HepG2 (cell line): ENCODE results near the gene HOXC4.
"Not testable (repeated sequence)": the region's sequence is repeated elsewhere in the genome, so short reads cannot be mapped to it uniquely, and the experiment has no call there.

Experiments
- E2F5 ChIP-seq: sonication (generic); formaldehyde crosslinking; conservative IDR thresholded peaks from 2 replicates; pipeline ENCODE4 v1.4.0; 2020; ENCODE audit warnings: missing genetic modification reagents
- FOXM1 ChIP-seq: sonication (generic); formaldehyde crosslinking; IDR thresholded peaks from 2 replicates; pipeline ENCODE4 v1.5.0; 2020; ENCODE audit warnings: missing genetic modification reagents
- NFE2L2 ChIP-seq: fragments of 150-350 bp; IDR thresholded peaks from 2 replicates; pipeline ENCODE4 v1.6.1; 2014; ENCODE audit warnings: low read length
- POLR2A ChIP-seq, 2 experiments: IDR thresholded peaks; 2 replicates each; pipeline ENCODE4 v1.6.1; 2011; ENCODE audit warnings: low read depth in 2 of 2, low read length in 2 of 2, mild to moderate bottlenecking in 1 of 2, moderate library complexity in 1 of 2; ENCODE audit not compliant: insufficient read depth in 1 of 2

- TF ChIP-seq POLR2A (IDR thresholded peaks at IDR 0.05; ENCODE audit: insufficient read depth in 1 of 2, low read depth in 2 of 2, low read length in 2 of 2); NFE2L2; FOXM1; E2F5: not testable (repeated sequence)
Measured at GRCh38 chr12:54081053-54081514, 27.4 kb downstream of the HOXC4 start.
